H1 (cell line): ENCODE data around the gene FGF21.

ENCODE experiments used
- CEBPB ChIP-seq: IDR thresholded peaks from 2 replicates; pipeline ENCODE4 v1.6.1; 2012; ENCODE audit warnings: low read depth, low read length
- MAFK ChIP-seq: IDR thresholded peaks from 2 replicates; pipeline ENCODE4 v1.6.1; 2012; ENCODE audit warnings: low read depth, mild to moderate bottlenecking, improper control_type of control experiment, low read length
- POLR2A ChIP-seq, 2 experiments: IDR thresholded peaks; 1 replicate in 1 of 2; 2 replicates in 1 of 2; pipeline ENCODE4 v1.6.1; 2011; ENCODE audit warnings: low read depth in 2 of 2, low read length in 2 of 2, mild to moderate bottlenecking in 2 of 2; ENCODE audit errors: control extremely low read depth in 1 of 2
- TEAD4 ChIP-seq: IDR thresholded peaks from 2 replicates; pipeline ENCODE4 v1.6.1; 2012; ENCODE audit warnings: low read depth, low read length, inconsistent platforms, mixed read lengths

GRCh38 chr19:48711106-48711662, 44.1 kb upstream of the FGF21 start:
- TF ChIP-seq POLR2A (IDR thresholded peaks at IDR 0.05; ENCODE audit: control extremely low read depth in 1 of 2, low read depth in 2 of 2, low read length in 2 of 2) = no peak
- no peak for TF ChIP-seq TEAD4
- TF ChIP-seq CEBPB = no peak
- TF ChIP-seq MAFK = no peak
